ENCODE data around the gene IRF8.
"Not testable (repeated sequence)": the region's sequence is repeated elsewhere in the genome, so short reads cannot be mapped to it uniquely, and the experiment has no call there.

IRF8 gene

DNA sequence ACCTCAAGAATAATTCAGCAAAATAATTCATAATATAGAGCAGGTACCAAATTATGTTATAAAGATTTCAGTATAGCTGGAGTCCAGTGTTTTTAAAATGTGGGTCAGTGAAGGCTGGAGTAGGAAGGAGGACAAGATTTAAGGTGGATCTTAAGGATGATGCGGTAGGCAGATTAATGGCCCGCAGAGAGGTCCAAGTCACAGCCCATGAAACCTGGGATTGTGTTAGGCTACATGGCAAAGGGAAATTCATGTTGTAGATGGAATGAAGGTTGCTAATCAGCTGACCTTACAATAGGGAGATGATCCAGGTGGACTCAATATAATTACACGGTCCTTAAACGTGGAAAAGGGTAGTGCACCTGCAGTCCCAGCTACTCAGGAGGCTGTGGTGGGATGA, 6.2 kb upstream of the IRF8 start:
- DNase-seq (ENCODE audit: low read depth in 3 of 3): no peak

- no peak for DNase-seq (ENCODE audit: low read depth in 3 of 3)
These were observed 4.7 kb upstream of the IRF8 start for GRCh38 chr16:85894266-85894665.

- no peak for DNase-seq (ENCODE audit: low read depth in 3 of 3)
These were observed 1.6 kb upstream of the IRF8 start for GRCh38 chr16:85897382-85897781.

DNA sequence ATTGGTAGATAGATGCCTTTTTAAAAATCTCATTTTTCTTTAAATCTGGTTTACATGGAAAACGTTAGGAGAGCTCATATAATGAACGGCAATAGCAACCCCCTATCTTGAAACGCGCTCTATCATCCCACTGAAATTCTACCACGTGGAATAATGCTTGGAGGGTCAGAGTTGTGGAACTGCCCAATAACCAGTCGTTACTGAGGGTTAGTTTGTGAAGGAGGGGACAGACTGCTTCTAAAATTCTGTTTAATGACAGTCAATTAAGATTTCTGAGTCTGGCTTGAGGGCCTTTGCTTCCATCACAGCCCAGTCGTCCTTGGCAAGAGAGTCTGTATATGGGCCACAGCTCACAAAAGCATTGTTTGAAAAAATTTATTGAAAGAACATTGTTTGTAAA, 482 bp downstream of the IRF8 start:
- DNase-seq (ENCODE audit: low read depth in 3 of 3): no peak

- DNase-seq (ENCODE audit: low read depth in 3 of 3): no peak
These were observed 1.2 kb downstream of the IRF8 start for GRCh38 chr16:85900027-85900792.

GRCh38 chr16:85901110-85901509, 2.1 kb downstream of the IRF8 start:
- DNase-seq (ENCODE audit: low read depth in 3 of 3): no peak

GRCh38 chr16:85901773-85902365, 2.9 kb downstream of the IRF8 start:
- no peak for DNase-seq (ENCODE audit: low read depth in 3 of 3)

DNA sequence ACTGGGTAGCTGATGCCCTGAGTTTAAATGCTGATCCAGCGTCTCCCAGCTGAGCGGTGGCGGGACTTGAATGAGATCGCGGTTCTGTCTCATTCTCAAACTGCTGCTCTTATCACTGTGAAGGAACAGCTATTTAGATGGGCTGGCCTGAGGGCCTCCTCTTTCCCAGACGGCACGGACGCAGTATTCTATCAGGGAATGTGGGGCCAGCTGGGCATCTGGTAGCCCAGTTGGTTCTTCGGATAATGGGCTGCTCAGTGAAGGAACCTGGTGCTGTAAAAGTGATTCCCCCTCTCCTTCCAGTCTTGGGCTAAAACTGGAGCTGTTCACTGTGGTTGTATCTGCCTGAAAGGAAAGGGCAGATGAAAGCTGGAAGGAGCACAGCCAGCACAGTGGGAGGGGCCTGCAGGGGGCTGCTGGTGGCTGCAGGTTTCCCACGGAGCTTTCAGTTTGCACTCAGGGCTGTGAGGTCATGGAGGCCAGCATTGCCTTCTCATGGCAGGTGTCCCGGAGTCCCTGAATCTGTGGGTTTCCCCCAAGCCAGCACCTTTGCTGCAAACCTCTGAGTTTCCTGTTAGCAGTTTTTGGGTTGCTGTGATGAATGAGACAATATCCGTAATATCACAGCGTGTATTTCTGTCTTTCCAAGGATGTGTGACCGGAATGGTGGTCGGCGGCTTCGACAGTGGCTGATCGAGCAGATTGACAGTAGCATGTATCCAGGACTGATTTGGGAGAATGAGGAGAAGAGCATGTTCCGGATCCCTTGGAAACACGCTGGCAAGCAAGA, 3.6 kb downstream of the IRF8 start:
- DNase-seq (ENCODE audit: low read depth in 3 of 3): peak; percentile 17 to 50 (median 45)

GRCh38 chr16:85903559-85903958, 4.6 kb downstream of the IRF8 start:
- no peak for DNase-seq (ENCODE audit: low read depth in 3 of 3)

- no peak for DNase-seq (ENCODE audit: low read depth in 3 of 3)
These were observed 6.4 kb downstream of the IRF8 start for GRCh38 chr16:85905110-85906095.

GRCh38 chr16:85906349-85906748, 7.4 kb downstream of the IRF8 start:
- no peak for DNase-seq (ENCODE audit: low read depth in 3 of 3)

DNA sequence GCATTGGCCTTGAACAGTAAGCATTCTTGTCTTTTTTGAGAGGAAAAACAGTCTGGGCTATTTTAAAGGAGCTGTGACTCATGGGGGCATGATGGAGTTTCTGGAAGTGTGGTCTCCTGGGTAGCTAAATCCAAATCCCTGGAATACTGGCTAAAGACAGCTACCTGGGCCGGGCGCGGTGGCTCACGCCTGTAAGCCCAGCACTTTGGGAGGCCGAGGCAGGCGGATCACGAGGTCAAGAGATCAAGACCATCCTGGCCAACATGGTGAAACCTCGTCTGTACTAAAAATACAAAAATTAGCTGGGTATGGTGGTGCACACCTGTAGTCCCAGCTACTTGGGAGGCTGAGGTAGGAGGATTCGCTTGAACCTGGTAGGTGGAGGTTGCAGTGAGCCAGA, 8.3 kb downstream of the IRF8 start:
- DNase-seq (ENCODE audit: low read depth in 3 of 3): not testable (repeated sequence)

GRCh38 chr16:85908444-85908843, 9.5 kb downstream of the IRF8 start:
- DNase-seq (ENCODE audit: low read depth in 3 of 3): no peak

- no peak for DNase-seq (ENCODE audit: low read depth in 3 of 3)
These were observed 10.1 kb downstream of the IRF8 start for GRCh38 chr16:85908889-85909589.

DNA sequence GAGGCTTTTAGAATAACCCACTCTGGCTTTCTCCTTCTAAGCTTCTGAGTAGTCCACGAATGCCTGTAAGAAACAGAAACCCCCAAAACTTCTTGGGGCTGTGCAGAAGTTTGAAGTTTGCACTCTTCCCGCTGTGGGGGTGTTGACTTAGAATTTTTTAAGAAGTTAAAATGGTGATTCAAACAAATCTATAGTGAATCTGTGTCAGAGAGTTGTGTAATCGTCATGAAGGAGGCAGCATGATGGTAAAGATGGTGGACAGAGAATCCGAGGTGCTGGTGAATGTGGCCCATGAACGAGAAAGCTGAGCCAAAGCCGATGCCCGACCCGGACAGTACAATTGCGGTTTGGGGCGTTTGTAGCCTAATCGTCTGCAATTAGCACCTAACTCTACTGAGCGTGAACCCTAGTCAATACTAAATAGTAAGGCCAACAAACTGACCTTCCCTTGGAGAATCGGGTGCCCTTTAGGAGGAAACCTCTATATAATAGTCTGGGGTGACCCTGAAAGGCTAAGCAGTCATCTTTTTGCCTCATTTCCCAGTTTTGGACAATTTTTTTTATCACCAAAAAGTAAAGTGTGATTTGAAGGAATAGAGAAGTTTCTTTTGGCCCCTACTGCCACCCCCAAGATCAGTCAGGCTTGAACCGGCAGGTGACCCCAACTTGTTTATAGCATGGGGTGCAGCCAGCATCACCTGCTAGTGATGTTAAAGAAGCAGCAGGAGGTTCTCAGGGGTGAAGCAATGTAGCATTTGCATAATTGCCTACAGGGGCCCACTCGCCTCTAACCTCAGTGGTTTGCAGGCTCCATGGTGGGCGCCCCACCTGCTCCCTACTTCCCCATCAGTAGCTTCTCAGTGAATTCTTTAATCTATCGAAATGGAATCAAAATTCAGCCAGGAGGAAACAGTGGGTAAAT, 11.2 kb downstream of the IRF8 start:
- DNase-seq (ENCODE audit: low read depth in 3 of 3): no peak

DNA sequence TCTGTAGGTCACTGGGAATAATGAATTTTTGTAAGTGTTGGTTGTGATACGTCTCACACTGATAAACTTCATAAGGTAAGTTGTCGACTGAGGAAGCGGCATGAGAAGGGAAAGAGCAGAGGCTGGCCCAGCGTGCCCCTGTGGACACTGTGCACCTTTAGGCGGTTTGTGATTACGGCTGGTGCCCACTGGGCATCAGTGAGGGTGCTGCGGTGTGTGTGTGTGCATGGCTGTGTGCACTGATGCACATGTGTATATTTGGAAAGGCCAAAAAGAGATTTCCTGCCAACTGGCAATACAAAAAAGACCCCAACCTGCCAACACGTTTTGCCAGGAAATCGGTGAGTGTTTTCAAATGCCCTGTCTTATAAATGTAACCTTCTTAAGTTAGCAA, 11.9 kb downstream of the IRF8 start:
- DNase-seq (ENCODE audit: low read depth in 3 of 3): no peak

GRCh38 chr16:85911251-85911930, 12.4 kb downstream of the IRF8 start:
- DNase-seq (ENCODE audit: low read depth in 3 of 3): no peak

DNA sequence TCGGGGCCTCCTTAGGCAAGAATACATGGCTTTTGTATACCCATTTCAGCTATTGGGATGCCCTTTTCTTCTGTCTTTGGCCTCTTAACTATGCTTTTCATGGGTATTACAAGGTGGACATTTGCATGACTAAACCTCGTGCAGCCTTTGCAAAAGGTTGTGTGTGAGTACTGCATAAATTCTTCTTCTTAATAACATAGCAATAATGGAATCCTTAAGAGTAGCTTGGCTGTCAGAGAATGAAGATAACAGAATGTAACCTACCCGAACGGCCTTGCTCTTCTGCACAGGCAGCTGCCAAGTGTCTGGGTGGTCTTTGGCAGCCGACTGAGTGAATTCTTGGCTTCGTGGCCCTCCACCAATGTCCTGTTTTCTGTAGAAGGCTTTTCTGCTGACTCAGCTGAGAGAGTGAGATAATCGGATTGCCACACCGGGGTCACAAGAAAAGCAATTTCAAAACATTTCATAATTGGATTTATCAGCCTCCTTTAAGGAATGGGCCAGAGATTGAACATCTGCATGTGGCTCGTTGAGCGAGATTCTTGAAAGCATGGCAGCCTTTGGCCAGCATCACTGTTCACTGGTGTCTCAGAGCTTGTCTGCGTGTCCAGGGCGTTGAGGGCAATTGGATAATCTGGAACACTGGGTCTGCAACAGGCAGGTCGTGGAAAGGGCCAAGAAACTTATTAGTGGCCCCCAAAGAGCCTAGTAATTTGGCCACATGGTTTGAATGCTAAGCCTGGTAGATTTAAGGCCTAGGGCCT, 13.4 kb downstream of the IRF8 start:
- no peak for DNase-seq (ENCODE audit: low read depth in 3 of 3)
